GM18858 (cell line): ENCODE measurements around the gene OR2T5.
"Not testable (repeated sequence)": the region's sequence is repeated elsewhere in the genome, so short reads cannot be mapped to it uniquely, and the experiment has no call there.

Experiments
- ATAC-seq: cut with Tn5 transposase; IDR thresholded peaks from one replicate; pipeline ENCODE4 v1.9.1; 2021; ENCODE audit not compliant: unreplicated experiment

Gene OR2T5

GRCh38 chr1:248488289-248488688 lies at the start of gene OR2T5:
Gene OR2T5 (plus strand): TSS chr1:248488589. CDS start chr1:248488589, 0 bp downstream.
- not testable (repeated sequence) for ATAC-seq

GRCh38 chr1:248438668-248439067 lies 49.7 kb upstream of the OR2T5 start:
- not testable (repeated sequence) for ATAC-seq

GRCh38 chr1:248439283-248439682 lies 49.1 kb upstream of the OR2T5 start:
- not testable (repeated sequence) for ATAC-seq

- not testable (repeated sequence) for ATAC-seq
Observed at GRCh38 chr1:248442500-248443277, 45.7 kb upstream of the OR2T5 start.

- not testable (repeated sequence) for ATAC-seq
Observed at GRCh38 chr1:248444603-248445002, 43.8 kb upstream of the OR2T5 start.

- not testable (repeated sequence) for ATAC-seq
Observed at GRCh38 chr1:248445399-248445798, 43.0 kb upstream of the OR2T5 start, which contains the start of gene OR2T2. Gene OR2T2 (plus strand): TSS chr1:248445637. CDS start chr1:248452798, 7,161 bp downstream.

- ATAC-seq: peak; percentile 66
Observed at GRCh38 chr1:248448409-248449074, 39.8 kb upstream of the OR2T5 start.

- not testable (repeated sequence) for ATAC-seq
Observed at GRCh38 chr1:248449821-248450465, 38.4 kb upstream of the OR2T5 start.

- ATAC-seq: peak; percentile 56
Observed at GRCh38 chr1:248450466-248451145, 37.8 kb upstream of the OR2T5 start.

GRCh38 chr1:248453619-248454018 lies 34.8 kb upstream of the OR2T5 start:
- not testable (repeated sequence) for ATAC-seq

- ATAC-seq: not testable (repeated sequence)
Observed at GRCh38 chr1:248455045-248455444, 33.3 kb upstream of the OR2T5 start.

- ATAC-seq: not testable (repeated sequence)
Observed at GRCh38 chr1:248456635-248457034, 31.8 kb upstream of the OR2T5 start.

- ATAC-seq: not testable (repeated sequence)
Observed at GRCh38 chr1:248459117-248459516, 29.3 kb upstream of the OR2T5 start.

GRCh38 chr1:248471154-248471553 lies 17.2 kb upstream of the OR2T5 start:
- ATAC-seq: no peak

- ATAC-seq: not testable (repeated sequence)
Observed at GRCh38 chr1:248472111-248472510, 16.3 kb upstream of the OR2T5 start.

- not testable (repeated sequence) for ATAC-seq
Observed at GRCh38 chr1:248473051-248473450, 15.3 kb upstream of the OR2T5 start, which contains the start of gene OR2T3. Gene OR2T3 (plus strand): TSS chr1:248473351. CDS start chr1:248473351, 0 bp downstream.

GRCh38 chr1:248475660-248476059 lies 12.7 kb upstream of the OR2T5 start:
- ATAC-seq: peak; percentile 79

- ATAC-seq: peak; percentile 91
Observed at GRCh38 chr1:248481686-248482579, 6.5 kb upstream of the OR2T5 start.

GRCh38 chr1:248496661-248497060 lies 8.3 kb downstream of the OR2T5 start:
- not testable (repeated sequence) for ATAC-seq
